Smooth muscle cell of bladder (primary cell): ENCODE results near the gene CPB2. TPM values are rescaled to one million over a fixed set of nuclear protein-coding genes. Genes with fewer than 3 reads are reported as not detected.

Experiments used
- total RNA-seq: library from RNA; depleted of rRNA; stranded (reverse); fragments of >200 nt; gene quantifications from 2 replicates; pipeline ENCODE4 v1.2.3, GENCODE V29; 2014

CPB2 gene, protein sequence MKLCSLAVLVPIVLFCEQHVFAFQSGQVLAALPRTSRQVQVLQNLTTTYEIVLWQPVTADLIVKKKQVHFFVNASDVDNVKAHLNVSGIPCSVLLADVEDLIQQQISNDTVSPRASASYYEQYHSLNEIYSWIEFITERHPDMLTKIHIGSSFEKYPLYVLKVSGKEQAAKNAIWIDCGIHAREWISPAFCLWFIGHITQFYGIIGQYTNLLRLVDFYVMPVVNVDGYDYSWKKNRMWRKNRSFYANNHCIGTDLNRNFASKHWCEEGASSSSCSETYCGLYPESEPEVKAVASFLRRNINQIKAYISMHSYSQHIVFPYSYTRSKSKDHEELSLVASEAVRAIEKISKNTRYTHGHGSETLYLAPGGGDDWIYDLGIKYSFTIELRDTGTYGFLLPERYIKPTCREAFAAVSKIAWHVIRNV
- not detected in 2 replicates for total RNA-seq

DNA sequence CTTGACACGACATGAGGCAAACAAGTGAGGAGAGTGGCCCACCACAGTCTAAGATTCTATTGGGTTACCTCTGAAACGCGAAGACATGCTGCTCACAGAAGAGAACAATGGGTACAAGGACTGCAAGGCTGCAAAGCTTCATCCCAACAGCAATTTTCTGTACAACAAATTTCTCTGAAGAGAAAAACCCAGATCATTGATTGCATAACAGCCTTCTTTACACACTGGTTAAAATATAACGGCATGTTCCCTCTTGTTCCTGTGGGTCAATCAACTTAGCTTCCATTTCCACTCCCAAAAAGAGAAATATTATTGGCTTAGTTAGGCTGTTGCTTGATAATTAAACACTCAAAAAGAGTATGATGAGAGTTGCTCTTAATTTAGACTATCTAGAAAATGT lies at the start of gene CPB2:
CPB2 (minus strand) TSS at position 166 of the 400 bp plus-strand sequence; CDS start at position 142, 24 bp downstream.

DNA sequence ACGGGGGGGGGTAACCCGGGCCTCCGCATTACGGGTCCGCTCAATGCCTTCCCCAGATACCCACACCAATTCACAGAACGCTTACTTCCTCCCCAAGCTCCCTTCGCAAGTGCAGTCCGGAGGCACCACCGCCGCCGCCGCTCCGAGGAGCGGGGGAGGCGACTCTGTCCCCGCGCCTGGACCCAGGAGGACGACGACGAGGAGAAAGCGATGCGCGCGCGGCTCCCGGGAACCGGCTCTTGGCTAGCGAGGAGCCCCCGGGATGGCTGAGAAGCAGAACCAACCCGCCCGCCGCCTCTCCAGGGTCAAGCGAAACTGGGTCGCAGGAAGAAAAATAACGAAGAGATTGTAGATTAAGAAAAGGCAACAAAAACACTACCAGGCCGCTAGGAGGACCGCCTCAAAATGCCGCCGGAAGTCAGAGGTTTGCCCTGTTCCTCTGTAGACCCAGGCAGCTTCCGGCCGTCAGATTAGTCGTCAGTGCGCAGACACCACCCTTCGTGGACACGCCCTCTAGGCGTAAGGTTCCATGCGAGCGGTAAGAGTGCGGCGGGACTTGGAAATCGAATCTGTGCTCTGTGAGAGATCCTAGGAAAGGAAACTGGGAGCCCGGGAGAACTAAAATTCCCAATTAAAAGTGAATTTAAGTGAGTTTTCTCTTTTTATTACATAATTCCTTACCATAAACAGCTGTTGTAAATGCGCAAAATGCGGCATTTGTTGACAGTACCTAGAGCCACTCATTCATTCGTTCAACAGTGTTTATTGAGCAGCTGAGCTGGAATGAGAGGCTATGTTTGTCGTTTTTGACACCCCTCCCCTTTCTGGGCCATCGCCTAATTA lies 52.3 kb downstream of the CPB2 start, which contains the start of gene ZC3H13:
ZC3H13 (minus strand) TSS at position 428 of the 843 bp plus-strand sequence. CDS start 7,239 bp downstream, outside the sequence.

Other genes with a start within 250 kb of the CPB2 start
- gene ZC3H13, start 52.3 kb downstream of the CPB2 start, total RNA-seq, result 11.5 and 13.0 TPM in 2 replicates
- gene LCP1, start 77.1 kb upstream of the CPB2 start, total RNA-seq, result 0.09 and 0.28 TPM in 2 replicates
- gene LRRC63, start 106.9 kb upstream of the CPB2 start, total RNA-seq, result under 0.01 TPM in 1 of 2 replicates, not detected in the other